K562 (cell line): ENCODE data around the gene BNC2. TPM values are rescaled to one million over a fixed set of nuclear protein-coding genes. Genes with fewer than 3 reads are reported as not detected.

Experiments
- ATAC-seq: fragments of 200-7000 bp; cut with Tn5 transposase; 3 replicates; pipeline ENCODE4 v1.9.1; 2020; ENCODE audit warnings: moderate library complexity
- BruUV-seq: library from RNA; stranded (reverse); fragments of 400-500 nt; replicated peaks from 2 replicates; lab custom pipeline; 2021; lab: Mats Ljungman, UMichigan
- CTCF ChIA-PET: fragments of 300-600 bp; formaldehyde crosslinking; extraction: SDS; loops from one replicate; lab custom pipeline; 2021; ENCODE audit warnings: low intra/inter-chr PET ratio; lab: Yijun Ruan, JAX
- POLR2A ChIA-PET: fragments of 300-600, 350-650 bp; sonication (Branson Sonifier 250); formaldehyde crosslinking; extraction: SDS; loops from one replicate; lab custom pipeline; 2021; ENCODE audit warnings: antibody characterized with exemption, inconsistent platforms; lab: Yijun Ruan, JAX
- DNase-seq, 4 experiments: peaks; one replicate each; pipeline versions ENCODE4 v3.0.0 to v3.0.0-alpha.2; 2011 to 2018; ENCODE audit warnings: low spot score in 3 of 4, mixed read lengths in 3 of 4; ENCODE audit errors: extremely low read depth in 1 of 4
- FAIRE-seq: peaks from 2 replicates; lab custom pipeline; 2011; peaks lifted over from hg19 to GRCh38; lab: Jason Lieb, UNC
- H2AFZ ChIP-seq: 2 replicates; pipeline ENCODE4 v1.6.0; 2011; ENCODE audit warnings: low read depth, low read length, control low read depth, inconsistent platforms
- H3K27ac ChIP-seq: fragments of 200-600 bp; 3 replicates; pipeline ENCODE4 v1.8.0; 2011; ENCODE audit warnings: low read depth, mild to moderate bottlenecking, control low read depth, inconsistent platforms, low read length, moderate library complexity, mixed read lengths; ENCODE audit errors: extremely low read depth
- H3K27me3 ChIP-seq, 2 experiments: fragments of 300-600 bp in 1 of 2; 2 replicates in 1 of 2; 3 replicates in 1 of 2; pipeline versions ENCODE4 v1.6.0 to v1.8.0; 2011; ENCODE audit warnings: inconsistent platforms in 2 of 2, low read length in 2 of 2, mild to moderate bottlenecking in 1 of 2, mixed read lengths in 1 of 2, moderate library complexity in 1 of 2; ENCODE audit not compliant: control insufficient read depth in 2 of 2, insufficient read depth in 2 of 2
- H3K36me3 ChIP-seq: fragments of 300-600 bp; 3 replicates; pipeline ENCODE4 v1.8.0; 2011; ENCODE audit warnings: mild to moderate bottlenecking, low read length, inconsistent platforms; ENCODE audit not compliant: control insufficient read depth, insufficient read depth
- H3K4me1 ChIP-seq, 2 experiments: fragments of 200-600 bp in 1 of 2; replicated peaks in 1 of 2; 2 replicates in 1 of 2; 3 replicates in 1 of 2; pipeline versions ENCODE4 v1.5.1 to v1.8.0; 2011; ENCODE audit warnings: inconsistent platforms in 2 of 2, low read length in 2 of 2, mild to moderate bottlenecking in 1 of 2, mixed read lengths in 1 of 2, moderate library complexity in 1 of 2; ENCODE audit not compliant: control insufficient read depth in 2 of 2, insufficient read depth in 2 of 2
- H3K4me2 ChIP-seq: 2 replicates; pipeline ENCODE4 v1.6.1; 2011; ENCODE audit warnings: low read length, control low read depth, inconsistent platforms, mixed read lengths; ENCODE audit not compliant: insufficient read depth
- H3K4me3 ChIP-seq: fragments of 200-600 bp; sonication (generic), shearing (Covaris generic); 2 replicates; pipeline ENCODE4 v1.5.1; 2016; ENCODE audit warnings: control low read depth, inconsistent platforms
- H3K79me2 ChIP-seq: fragments of 200-600 bp; 3 replicates; pipeline ENCODE4 v1.8.0; 2011; ENCODE audit warnings: low read length, inconsistent platforms; ENCODE audit not compliant: control insufficient read depth, insufficient read depth
- H3K9ac ChIP-seq, 2 experiments: 2 replicates each; pipeline versions ENCODE4 v1.6.0 to v1.6.1; 2011; ENCODE audit warnings: low read depth in 2 of 2, low read length in 2 of 2, control low read depth in 1 of 2, inconsistent platforms in 1 of 2, mild to moderate bottlenecking in 1 of 2, mixed read lengths in 1 of 2; ENCODE audit not compliant: insufficient read depth in 1 of 2
- H3K9me1 ChIP-seq: one replicate; pipeline ENCODE4 v1.6.0; 2011; ENCODE audit warnings: inconsistent platforms, mild to moderate bottlenecking, low read length, moderate library complexity; ENCODE audit not compliant: control insufficient read depth, insufficient read depth
- H3K9me3 ChIP-seq: replicated peaks from 2 replicates; pipeline ENCODE4 v1.5.1; 2011; ENCODE audit warnings: low read depth, low read length, inconsistent platforms; ENCODE audit not compliant: control insufficient read depth, insufficient read depth
- H4K20me1 ChIP-seq: replicated peaks from 2 replicates; pipeline ENCODE4 v1.6.1; 2011; ENCODE audit warnings: low read length, inconsistent platforms, mixed read lengths; ENCODE audit not compliant: control insufficient read depth, insufficient read depth
- ATF3 ChIP-seq, 2 experiments: fragments of 450-650 bp in 1 of 2; sonication (generic) in 1 of 2; formaldehyde crosslinking in 1 of 2; IDR thresholded peaks in 1 of 2; conservative IDR thresholded peaks in 1 of 2; 2 replicates each; pipeline versions ENCODE4 v1.6.1 to v1.8.1; 2016 to 2023; ENCODE audit warnings: mild to moderate bottlenecking in 2 of 2, moderate library complexity in 2 of 2, inconsistent platforms in 1 of 2, missing genetic modification reagents in 1 of 2
- CHCHD3 ChIP-seq: fragments of 250-450 bp; sonication (Bioruptor Pico); IDR thresholded peaks from 2 replicates; pipeline ENCODE4 v2.1.2; 2022; ENCODE audit warnings: mild to moderate bottlenecking
- COPS2 ChIP-seq: fragments of 450-650 bp; conservative IDR thresholded peaks from 2 replicates; pipeline ENCODE4 v1.6.1; 2016; ENCODE audit warnings: mild to moderate bottlenecking, moderate library complexity
- FOXA1 ChIP-seq: fragments of 450-650 bp; IDR thresholded peaks from 2 replicates; pipeline ENCODE4 v1.6.1; 2016; ENCODE audit warnings: mild to moderate bottlenecking, borderline replicate concordance
- FOXK2 ChIP-seq, 2 experiments: fragments of 450-650 bp; IDR thresholded peaks in 1 of 2; conservative IDR thresholded peaks in 1 of 2; 2 replicates each; pipeline ENCODE4 v1.6.1; 2016; ENCODE audit warnings: low read depth in 2 of 2, mild to moderate bottlenecking in 1 of 2
- HNRNPLL ChIP-seq: fragments of 200-400 bp; formaldehyde crosslinking; IDR thresholded peaks from 2 replicates; pipeline ENCODE4 v1.6.1; 2017; ENCODE audit warnings: low read length, low read depth, mild to moderate bottlenecking; ENCODE audit not compliant: poor library complexity, severe bottlenecking
- KAT2B ChIP-seq: IDR thresholded peaks from one replicate; pipeline ENCODE4 v1.6.1; 2012; ENCODE audit warnings: low read depth, mild to moderate bottlenecking, control low read depth, inconsistent platforms, low read length, moderate library complexity
- MNT ChIP-seq, 2 experiments: fragments of 450-650 bp; conservative IDR thresholded peaks; 2 replicates each; pipeline ENCODE4 v1.6.1; 2017; ENCODE audit warnings: mild to moderate bottlenecking in 2 of 2, moderate library complexity in 2 of 2
- PTRF ChIP-seq: fragments of 450-650 bp; IDR thresholded peaks from 2 replicates; pipeline ENCODE4 v1.6.1; 2016; ENCODE audit warnings: mild to moderate bottlenecking, missing genetic modification characterization, missing compliant biosample characterization
- ZC3H11A ChIP-seq: IDR thresholded peaks from 2 replicates; pipeline ENCODE4 v1.6.1; 2012; ENCODE audit warnings: low read depth, low read length, improper control_type of control experiment
- ZNF133 ChIP-seq: fragments of 250-450 bp; sonication (Bioruptor Pico); IDR thresholded peaks from 2 replicates; pipeline ENCODE4 v1.4.0; 2020; ENCODE audit warnings: mild to moderate bottlenecking
- ZNF354B ChIP-seq: fragments of 250-450 bp; sonication (Bioruptor Pico); IDR thresholded peaks from 2 replicates; pipeline ENCODE4 v1.4.0; 2020
- ZNF696 ChIP-seq: fragments of 250-450 bp; sonication (Bioruptor Pico); conservative IDR thresholded peaks from 2 replicates; pipeline ENCODE4 v1.4.0; 2020; ENCODE audit warnings: mild to moderate bottlenecking, moderate library complexity
- ZNF79 ChIP-seq: fragments of 250-450 bp; sonication (Bioruptor Pico); IDR thresholded peaks from 2 replicates; pipeline ENCODE4 v1.4.0; 2020; ENCODE audit warnings: low read depth, mild to moderate bottlenecking, moderate library complexity
- WGBS: fragments of 100-300 bp; shearing (Covaris generic); methylation state at CpG from one replicate; pipeline ENCODE4 v1.1.6; 2016; ENCODE audit warnings: low coverage, mixed read lengths; ENCODE audit not compliant: insufficient coverage; ENCODE audit errors: missing lambda C conversion rate; 5-methylcytosine and 5-hydroxymethylcytosine counted together
- in situ Hi-C: fragments of 300-500 bp; cut with MboI; formaldehyde crosslinking; loops from 4 replicates; pipeline ENCODE4 v1.15.0; 2018; ENCODE audit warnings: inconsistent platforms, mixed read lengths
- intact Hi-C: fragments of 100-400 bp; cut with micrococcal nuclease; formaldehyde crosslinking; loops from 2 replicates; pipeline ENCODE4 v1.14.2; 2022
- polyA plus RNA-seq, 8 experiments: library from polyadenylated mRNA; depleted of rRNA in 4 of 8; stranded (reverse) in 5 of 8; unstranded in 3 of 8; fragments of >200 nt; fragmentation: Nextera tagmentation in 2 of 8; fragmentation: Illumina TruSeq in 1 of 8; extraction: Ambion mirVana in 2 of 8; extraction: Trizol in 1 of 8; gene quantifications; 2 replicates each; pipeline versions ENCODE4 v1.2.1 to v1.2.3, GENCODE V29; 2011 to 2014; ENCODE audit warnings: inconsistent platforms in 1 of 8, missing spikeins in 1 of 8
- total RNA-seq, 7 experiments: library from RNA; depleted of rRNA in 6 of 7; stranded (reverse); fragments of >200 nt in 6 of 7; fragmentation: Illumina TruSeq in 2 of 7; extraction: Trizol in 2 of 7; gene quantifications; 2 replicates each; pipeline versions ENCODE4 v1.2.1 to v1.2.3, GENCODE V29; 2011 to 2021; ENCODE audit warnings: low replicate concordance in 1 of 7
- TF ChIP-seq, protein P1 (sequence below): fragments of 450-650 bp; conservative IDR thresholded peaks from 2 replicates; pipeline ENCODE4 v1.6.1; 2016; ENCODE audit warnings: missing genetic modification characterization, low read depth, mild to moderate bottlenecking, control low read depth, missing compliant biosample characterization

The BNC2 gene
- total and polyA plus RNA-seq, 9 of the 15 experiments (the other 6 are each of a cell fraction or from before 2014, with no cell fraction given): not detected

- no peak for DNase-seq
- POLR2A ChIA-PET: no interaction called here
- Histone ChIP-seq H3K9me1 (no peaks in the 10 kb centered on the region), H3K4me2 (no peak overlapping the region), H4K20me1 (no peaks in the 10 kb centered on the region), H3K4me1 (no peaks in the 10 kb centered on the region), H3K4me3 (no peak overlapping the region), H3K79me2 (no peaks in the 10 kb centered on the region), H3K36me3 (no peaks in the 10 kb centered on the region), H3K9me3 (no peaks in the 10 kb centered on the region), H3K27me3 (no peaks in the 10 kb centered on the region), H3K27ac (no peak overlapping the region), H2AFZ (no peak overlapping the region), H3K9ac (no peak overlapping the region)
- TF ChIP-seq ZNF696 (no peak), ATF3 (IDR thresholded peaks at IDR 0.05) (no peak), ATF3 (CRISPR knock-in tag; conservative IDR thresholded peaks at IDR 0.05) (no peak), HNRNPLL (no peak), FOXK2 (conservative IDR thresholded peaks at IDR 0.05 in 1 of 2, IDR thresholded peaks at IDR 0.05 in 1 of 2; ENCODE audit: low read depth in 2 of 2) (no peak), KAT2B (no peak), CHCHD3 (CRISPR knock-in tag) (no peak), COPS2 (no peak), MNT (conservative IDR thresholded peaks at IDR 0.05) (no peak), ZNF133 (CRISPR knock-in tag) (no peak), PTRF (tag) (no peak), ZNF354B (CRISPR knock-in tag) (no peak), ZC3H11A (no peak), ZNF79 (CRISPR knock-in tag) (no peak), FOXA1 (no peak)
- TF ChIP-seq, protein P1, sequence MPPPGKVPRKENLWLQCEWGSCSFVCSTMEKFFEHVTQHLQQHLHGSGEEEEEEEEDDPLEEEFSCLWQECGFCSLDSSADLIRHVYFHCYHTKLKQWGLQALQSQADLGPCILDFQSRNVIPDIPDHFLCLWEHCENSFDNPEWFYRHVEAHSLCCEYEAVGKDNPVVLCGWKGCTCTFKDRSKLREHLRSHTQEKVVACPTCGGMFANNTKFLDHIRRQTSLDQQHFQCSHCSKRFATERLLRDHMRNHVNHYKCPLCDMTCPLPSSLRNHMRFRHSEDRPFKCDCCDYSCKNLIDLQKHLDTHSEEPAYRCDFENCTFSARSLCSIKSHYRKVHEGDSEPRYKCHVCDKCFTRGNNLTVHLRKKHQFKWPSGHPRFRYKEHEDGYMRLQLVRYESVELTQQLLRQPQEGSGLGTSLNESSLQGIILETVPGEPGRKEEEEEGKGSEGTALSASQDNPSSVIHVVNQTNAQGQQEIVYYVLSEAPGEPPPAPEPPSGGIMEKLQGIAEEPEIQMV (tag): no peak
- no TSS peak for BruUV-seq
- WGBS: 4% methylated on average over 4 of the region's 4 CpGs
- no peak for FAIRE-seq
- in situ Hi-C loops (no loop called here), intact Hi-C loops (no loop called here)
- ATAC-seq: no peak
- CTCF ChIA-PET: no interaction called here
Measured at GRCh38 chr9:16750553-16750952, 119.9 kb downstream of the BNC2 start.
